Measurements from ENCODE around the gene ABTB1.

Gene ABTB1

DNA sequence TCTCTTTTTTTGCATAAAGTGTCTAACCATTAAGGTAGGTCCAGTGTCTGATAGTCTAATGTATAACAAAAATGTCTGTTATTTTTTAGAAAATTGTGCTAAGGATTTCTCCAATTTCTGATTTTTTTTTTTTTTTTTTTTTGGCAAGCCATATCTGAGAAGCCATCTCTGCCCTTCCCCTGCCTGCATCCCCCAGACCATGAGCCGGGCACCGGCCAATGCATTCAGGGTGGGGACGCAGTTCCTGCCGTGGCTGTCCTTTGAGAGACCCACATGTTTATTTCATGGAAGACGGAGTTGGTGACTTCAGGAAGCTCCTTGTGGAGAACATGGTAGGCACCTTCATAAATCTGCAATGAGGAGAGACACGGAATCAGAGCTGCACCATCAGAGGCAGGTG lies 19.2 kb downstream of the ABTB1 start:
- Histone ChIP-seq H3K27me3 (ENCODE audit: insufficient read depth, poor library complexity, severe bottlenecking) (no peaks in the 10 kb centered on the region), H3K4me3 (replicated peaks; ENCODE audit: insufficient read depth, low read length) (no peak overlapping the region), H3K27ac (replicated peaks) (no peak overlapping the region)
- TF ChIP-seq SPI1 (IDR thresholded peaks at IDR 0.05; ENCODE audit: borderline replicate concordance, low read depth), result no peak
- no peak for DNase-seq (ENCODE audit: low read depth in 1 of 2, low spot score in 1 of 2)

DNA sequence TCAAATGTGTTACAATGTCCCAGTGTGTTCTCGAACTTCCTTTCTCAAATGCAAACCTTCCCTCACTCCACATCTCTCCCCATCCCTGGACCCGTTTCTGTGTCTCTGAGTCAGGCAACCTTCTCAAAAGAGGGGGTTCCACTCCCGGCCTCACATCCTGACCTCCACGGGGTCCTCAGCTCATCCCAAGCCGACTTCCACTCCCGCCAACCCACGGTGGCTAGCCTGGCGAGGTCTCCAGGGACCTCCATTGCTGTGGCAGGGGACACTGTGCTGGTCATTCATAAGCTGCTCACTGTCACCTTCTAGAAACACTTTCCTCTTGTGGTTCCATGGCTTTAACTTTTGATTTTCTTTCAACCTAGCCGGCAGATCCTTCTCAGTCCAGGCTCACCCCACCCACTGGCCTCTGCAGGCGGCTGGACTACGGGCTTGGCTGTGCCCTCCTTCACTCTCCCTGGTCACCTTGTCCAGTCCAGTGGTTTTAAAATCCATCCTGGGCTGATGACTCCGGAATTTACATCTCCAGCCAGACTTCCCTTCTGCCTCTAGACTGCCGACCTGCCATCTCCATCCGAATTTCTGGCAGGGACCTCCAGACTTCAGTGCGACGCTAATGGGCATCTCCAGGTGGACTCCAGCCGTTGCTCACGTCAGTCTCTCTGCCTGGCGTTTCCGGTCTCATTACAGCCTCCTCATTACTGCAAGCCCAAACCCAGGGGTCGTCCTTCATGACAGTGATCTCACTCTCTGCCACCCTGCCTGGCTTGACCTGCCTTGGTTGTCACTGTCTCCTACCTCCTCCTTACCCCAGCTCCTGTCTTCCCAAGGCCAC lies 20.0 kb downstream of the ABTB1 start:
- no peak for DNase-seq (ENCODE audit: low read depth in 1 of 2, low spot score in 1 of 2)
- Histone ChIP-seq H3K4me3 (replicated peaks; ENCODE audit: insufficient read depth, low read length) (no peak overlapping the region), H3K27ac (replicated peaks) (no peak overlapping the region), H3K27me3 (ENCODE audit: insufficient read depth, poor library complexity, severe bottlenecking) (no peaks in the 10 kb centered on the region)
- TF ChIP-seq GABPA (IDR thresholded peaks at IDR 0.05; ENCODE audit: low read depth) (no peak), SPI1 (IDR thresholded peaks at IDR 0.05; ENCODE audit: borderline replicate concordance, low read depth) (no peak), POLR2AphosphoS5 (IDR thresholded peaks at IDR 0.05; ENCODE audit: low read depth) (no peak)
- TF ChIP-seq, protein P1, sequence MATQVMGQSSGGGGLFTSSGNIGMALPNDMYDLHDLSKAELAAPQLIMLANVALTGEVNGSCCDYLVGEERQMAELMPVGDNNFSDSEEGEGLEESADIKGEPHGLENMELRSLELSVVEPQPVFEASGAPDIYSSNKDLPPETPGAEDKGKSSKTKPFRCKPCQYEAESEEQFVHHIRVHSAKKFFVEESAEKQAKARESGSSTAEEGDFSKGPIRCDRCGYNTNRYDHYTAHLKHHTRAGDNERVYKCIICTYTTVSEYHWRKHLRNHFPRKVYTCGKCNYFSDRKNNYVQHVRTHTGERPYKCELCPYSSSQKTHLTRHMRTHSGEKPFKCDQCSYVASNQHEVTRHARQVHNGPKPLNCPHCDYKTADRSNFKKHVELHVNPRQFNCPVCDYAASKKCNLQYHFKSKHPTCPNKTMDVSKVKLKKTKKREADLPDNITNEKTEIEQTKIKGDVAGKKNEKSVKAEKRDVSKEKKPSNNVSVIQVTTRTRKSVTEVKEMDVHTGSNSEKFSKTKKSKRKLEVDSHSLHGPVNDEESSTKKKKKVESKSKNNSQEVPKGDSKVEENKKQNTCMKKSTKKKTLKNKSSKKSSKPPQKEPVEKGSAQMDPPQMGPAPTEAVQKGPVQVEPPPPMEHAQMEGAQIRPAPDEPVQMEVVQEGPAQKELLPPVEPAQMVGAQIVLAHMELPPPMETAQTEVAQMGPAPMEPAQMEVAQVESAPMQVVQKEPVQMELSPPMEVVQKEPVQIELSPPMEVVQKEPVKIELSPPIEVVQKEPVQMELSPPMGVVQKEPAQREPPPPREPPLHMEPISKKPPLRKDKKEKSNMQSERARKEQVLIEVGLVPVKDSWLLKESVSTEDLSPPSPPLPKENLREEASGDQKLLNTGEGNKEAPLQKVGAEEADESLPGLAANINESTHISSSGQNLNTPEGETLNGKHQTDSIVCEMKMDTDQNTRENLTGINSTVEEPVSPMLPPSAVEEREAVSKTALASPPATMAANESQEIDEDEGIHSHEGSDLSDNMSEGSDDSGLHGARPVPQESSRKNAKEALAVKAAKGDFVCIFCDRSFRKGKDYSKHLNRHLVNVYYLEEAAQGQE (IDR thresholded peaks at IDR 0.05; ENCODE audit: insufficient replicate concordance, low read depth), result no peak
- TF ChIP-seq, protein P2, sequence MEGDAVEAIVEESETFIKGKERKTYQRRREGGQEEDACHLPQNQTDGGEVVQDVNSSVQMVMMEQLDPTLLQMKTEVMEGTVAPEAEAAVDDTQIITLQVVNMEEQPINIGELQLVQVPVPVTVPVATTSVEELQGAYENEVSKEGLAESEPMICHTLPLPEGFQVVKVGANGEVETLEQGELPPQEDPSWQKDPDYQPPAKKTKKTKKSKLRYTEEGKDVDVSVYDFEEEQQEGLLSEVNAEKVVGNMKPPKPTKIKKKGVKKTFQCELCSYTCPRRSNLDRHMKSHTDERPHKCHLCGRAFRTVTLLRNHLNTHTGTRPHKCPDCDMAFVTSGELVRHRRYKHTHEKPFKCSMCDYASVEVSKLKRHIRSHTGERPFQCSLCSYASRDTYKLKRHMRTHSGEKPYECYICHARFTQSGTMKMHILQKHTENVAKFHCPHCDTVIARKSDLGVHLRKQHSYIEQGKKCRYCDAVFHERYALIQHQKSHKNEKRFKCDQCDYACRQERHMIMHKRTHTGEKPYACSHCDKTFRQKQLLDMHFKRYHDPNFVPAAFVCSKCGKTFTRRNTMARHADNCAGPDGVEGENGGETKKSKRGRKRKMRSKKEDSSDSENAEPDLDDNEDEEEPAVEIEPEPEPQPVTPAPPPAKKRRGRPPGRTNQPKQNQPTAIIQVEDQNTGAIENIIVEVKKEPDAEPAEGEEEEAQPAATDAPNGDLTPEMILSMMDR (IDR thresholded peaks at IDR 0.05; ENCODE audit: insufficient read depth, low read length), result no peak

DNA sequence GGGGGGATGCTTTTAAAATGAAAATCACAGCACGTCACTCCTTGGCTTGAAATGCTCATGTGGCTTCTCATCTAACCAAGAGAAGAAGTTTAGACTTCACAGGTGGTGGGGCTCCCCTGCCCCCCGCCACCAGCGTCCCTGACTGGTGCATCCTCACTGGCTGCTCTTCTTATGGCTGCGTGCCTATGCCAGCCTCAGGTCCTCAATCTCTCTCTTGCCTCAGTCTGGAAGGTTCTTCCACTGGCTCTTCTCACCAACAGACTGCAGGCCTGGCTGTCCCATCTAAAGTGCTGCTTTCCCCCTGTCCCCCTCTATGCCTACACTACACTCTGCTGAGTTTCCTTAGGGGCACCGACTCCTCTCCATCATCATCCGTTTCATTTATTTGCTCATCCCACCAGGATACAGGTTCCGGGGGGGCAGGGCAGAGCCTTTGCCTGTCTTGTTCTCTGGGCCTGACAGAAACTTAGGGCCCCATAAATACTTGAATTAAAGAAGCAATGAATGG lies 20.6 kb downstream of the ABTB1 start:
- no peak overlapping the region for H3K27ac ChIP-seq (replicated peaks)
- TF ChIP-seq, protein P1 (IDR thresholded peaks at IDR 0.05; ENCODE audit: insufficient replicate concordance, low read depth), result no peak
- TF ChIP-seq SPI1 (IDR thresholded peaks at IDR 0.05; ENCODE audit: borderline replicate concordance, low read depth), result no peak
- TF ChIP-seq, protein P2 (IDR thresholded peaks at IDR 0.05; ENCODE audit: insufficient read depth, low read length), result no peak
- no peak for TF ChIP-seq POLR2AphosphoS5 (IDR thresholded peaks at IDR 0.05; ENCODE audit: low read depth)
- no peak for TF ChIP-seq GABPA (IDR thresholded peaks at IDR 0.05; ENCODE audit: low read depth)
- no peaks in the 10 kb centered on the region for H3K27me3 ChIP-seq (ENCODE audit: insufficient read depth, poor library complexity, severe bottlenecking)
- H3K4me3 ChIP-seq (replicated peaks; ENCODE audit: insufficient read depth, low read length), result no peak overlapping the region
- no peak for DNase-seq (ENCODE audit: low read depth in 1 of 2, low spot score in 1 of 2)

DNA sequence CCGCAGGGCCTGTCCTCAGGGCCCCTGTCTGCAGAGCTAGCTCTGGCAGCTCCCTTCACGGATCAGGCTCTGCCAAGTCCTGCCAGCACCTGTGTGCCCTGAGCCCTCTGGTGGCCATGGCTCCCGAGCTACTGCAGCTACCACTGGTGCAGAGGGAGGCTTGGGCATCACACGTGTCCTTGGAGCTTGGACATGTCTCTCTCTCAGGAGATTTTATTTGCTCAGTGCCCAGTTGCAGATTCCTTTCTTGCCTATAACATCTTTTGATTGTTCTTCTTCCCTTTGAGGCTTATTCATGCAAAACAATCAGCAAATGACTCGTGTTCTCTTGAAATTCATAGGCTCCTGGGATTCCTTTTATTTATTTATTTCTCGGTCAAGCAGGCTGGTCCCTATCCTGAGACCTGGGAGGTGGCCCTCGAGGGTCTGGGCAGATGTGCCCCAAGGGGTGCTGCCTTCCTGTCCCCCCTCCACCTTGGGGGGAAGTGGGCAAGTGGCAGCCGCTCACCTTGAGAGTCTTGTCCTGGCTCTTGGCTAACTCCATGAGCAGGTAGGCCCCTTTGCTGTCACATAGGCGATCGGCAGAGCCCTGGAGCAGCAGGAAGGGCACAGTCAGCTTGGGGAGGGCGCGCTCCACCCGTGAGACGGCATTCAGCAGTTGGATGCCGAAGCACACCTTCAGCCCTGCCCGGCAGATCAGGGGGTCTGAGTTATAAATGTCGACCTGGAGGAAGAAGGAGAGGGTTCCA lies 21.9 kb downstream of the ABTB1 start:
- peak in 1 of 2 experiments; percentile 67 for DNase-seq (ENCODE audit: low read depth in 1 of 2, low spot score in 1 of 2)
- TF ChIP-seq SPI1 (IDR thresholded peaks at IDR 0.05; ENCODE audit: borderline replicate concordance, low read depth), result no peak
- TF ChIP-seq, protein P2 (IDR thresholded peaks at IDR 0.05; ENCODE audit: insufficient read depth, low read length), result peak; percentile 57
- H3K4me3 ChIP-seq (replicated peaks; ENCODE audit: insufficient read depth, low read length), result no peak overlapping the region
- no peak overlapping the region for H3K27ac ChIP-seq (replicated peaks)
- H3K27me3 ChIP-seq (ENCODE audit: insufficient read depth, poor library complexity, severe bottlenecking), result no peaks in the 10 kb centered on the region
